ENCODE measurements around the gene RFNG.

RFNG gene

DNA sequence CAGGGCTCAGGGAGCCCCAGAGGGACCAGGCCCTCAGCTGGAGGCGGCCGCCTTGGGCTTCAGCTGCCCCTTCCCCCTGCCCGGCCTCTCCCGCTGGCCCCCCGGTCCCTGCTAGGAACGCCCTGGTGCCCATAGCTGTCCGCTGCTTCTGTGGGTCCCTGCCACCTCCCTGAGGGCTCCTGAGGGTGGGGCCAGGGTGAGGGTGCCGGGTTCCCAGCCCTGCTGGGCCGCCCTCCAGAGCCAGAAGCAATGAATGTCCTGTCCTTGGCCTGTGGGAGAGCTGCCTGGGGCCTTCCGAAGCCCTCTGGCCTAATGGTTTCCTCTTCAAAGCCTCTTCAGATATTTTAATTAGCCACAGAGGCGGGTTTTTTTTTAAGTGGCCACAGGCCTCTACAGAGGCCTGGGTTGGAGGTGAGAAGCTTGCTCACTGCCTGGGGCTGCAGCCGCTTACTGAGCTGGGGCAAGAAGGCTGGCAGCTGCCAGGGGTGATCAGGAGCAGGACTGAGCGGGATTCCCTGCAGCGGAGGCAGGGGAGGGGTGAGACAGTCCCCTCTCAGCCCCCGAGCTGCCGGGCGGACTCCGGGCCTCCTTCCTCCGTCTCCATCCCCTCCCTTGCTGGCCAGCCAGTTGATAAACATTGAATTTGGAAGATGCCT is 38.8 kb downstream of the RFNG start:
- DNase-seq: no peak

DNA sequence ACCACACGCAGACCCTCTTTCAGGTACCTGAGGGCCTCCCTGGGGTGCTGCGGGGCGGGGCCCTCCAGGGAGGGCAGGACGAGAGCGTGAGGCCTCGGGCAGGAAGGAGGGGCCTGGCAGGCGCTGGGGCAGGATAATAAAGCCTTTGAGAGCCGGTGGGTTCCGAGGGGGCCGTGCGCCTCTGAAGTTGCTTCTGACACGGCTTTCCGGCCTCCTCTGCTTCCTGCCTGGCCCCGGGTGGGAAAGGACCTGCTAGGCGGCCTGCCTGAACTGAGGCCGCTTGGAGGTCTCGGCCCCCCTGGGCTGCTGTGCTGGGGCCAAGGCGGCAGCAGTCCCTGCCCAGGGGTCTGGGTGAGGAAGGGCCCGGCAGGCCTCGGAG is 39.4 kb downstream of the RFNG start:
- DNase-seq: no peak

GRCh38 chr17:82011617-82012187 is 39.9 kb downstream of the RFNG start:
- DNase-seq: no peak

GRCh38 chr17:82010575-82011525 is 40.8 kb downstream of the RFNG start:
- DNase-seq: no peak

GRCh38 chr17:82009413-82009812 is 42.2 kb downstream of the RFNG start:
- DNase-seq: no peak

DNA sequence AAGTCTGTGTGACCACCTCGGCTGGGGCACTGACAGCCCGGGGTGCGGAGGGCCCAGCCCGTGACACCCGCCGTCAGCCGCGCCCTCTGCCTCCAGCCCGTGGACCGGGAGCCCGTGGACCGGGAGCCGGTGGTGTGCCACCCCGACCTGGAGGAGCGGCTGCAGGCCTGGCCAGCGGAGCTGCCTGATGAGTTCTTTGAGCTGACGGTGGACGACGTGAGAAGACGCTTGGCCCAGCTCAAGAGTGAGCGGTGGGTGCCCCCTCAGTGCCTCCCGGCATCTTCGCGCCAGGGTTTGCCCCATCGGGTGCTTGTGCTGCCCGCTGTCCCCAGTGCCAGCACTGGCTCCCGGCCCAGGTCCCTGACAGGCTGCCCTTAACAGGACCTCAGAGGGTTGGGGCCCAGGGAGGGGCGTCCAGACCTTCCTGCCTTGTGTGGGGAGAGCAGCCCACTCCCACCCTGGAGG is 42.6 kb downstream of the RFNG start:
- DNase-seq: no peak

GRCh38 chr17:82008258-82008940 is 43.2 kb downstream of the RFNG start:
- DNase-seq: no peak

DNA sequence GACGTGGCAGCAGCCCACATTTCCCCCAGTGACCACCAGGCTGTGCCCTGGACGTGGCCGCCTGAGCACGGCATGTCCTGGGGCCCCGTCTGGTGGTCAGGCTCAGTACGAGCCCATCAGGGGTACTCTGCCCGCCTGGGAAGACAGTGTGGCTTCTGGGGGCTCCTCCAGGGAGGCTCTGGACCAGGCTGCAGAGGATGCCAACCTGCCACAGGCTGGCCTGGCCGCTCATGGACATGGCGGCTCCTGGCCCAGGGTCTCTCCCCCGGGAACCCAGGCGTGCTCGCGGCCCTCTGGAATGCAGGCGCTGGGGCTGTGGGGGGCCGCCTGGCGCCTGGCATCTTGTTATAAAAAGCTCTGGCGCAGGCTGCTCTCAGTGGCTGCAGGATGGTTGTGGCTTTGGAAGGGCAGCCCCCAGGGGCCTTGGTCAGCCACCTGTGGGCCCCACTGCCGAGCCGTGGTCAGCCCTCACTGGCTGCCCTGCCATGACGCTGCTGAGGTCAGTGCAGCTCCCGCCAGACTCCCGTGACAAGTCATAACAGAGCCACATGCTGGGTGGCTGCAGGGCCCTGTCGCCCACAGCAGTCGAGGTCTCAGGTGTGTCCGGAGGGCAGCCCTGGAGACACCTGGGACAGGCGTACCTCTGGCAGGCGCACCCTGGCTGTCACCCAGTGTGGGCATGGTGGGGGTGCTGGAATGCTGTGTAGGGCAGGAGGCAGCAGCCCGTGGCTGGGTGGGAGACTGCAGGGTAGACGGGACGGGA is 43.9 kb downstream of the RFNG start:
- DNase-seq: no peak

DNA sequence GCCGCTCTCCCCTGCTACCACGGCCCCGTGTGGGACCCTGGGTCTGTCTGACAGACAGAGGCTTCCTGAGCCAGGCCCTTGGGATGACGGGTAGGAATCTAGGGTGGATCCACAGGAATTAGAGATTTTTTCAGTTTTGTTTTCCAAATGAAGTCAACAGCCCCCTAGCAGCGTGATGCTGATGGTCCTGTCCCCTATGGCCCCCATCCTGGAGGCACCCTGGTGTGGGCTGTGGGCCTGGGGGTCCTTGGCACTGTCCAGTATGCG is 44.5 kb downstream of the RFNG start:
- no peak for DNase-seq

- no peak for DNase-seq
These were observed 45.0 kb downstream of the RFNG start for GRCh38 chr17:82006468-82007227.

- DNase-seq: no peak
These were observed 45.8 kb downstream of the RFNG start for GRCh38 chr17:82005701-82006348.

DNA sequence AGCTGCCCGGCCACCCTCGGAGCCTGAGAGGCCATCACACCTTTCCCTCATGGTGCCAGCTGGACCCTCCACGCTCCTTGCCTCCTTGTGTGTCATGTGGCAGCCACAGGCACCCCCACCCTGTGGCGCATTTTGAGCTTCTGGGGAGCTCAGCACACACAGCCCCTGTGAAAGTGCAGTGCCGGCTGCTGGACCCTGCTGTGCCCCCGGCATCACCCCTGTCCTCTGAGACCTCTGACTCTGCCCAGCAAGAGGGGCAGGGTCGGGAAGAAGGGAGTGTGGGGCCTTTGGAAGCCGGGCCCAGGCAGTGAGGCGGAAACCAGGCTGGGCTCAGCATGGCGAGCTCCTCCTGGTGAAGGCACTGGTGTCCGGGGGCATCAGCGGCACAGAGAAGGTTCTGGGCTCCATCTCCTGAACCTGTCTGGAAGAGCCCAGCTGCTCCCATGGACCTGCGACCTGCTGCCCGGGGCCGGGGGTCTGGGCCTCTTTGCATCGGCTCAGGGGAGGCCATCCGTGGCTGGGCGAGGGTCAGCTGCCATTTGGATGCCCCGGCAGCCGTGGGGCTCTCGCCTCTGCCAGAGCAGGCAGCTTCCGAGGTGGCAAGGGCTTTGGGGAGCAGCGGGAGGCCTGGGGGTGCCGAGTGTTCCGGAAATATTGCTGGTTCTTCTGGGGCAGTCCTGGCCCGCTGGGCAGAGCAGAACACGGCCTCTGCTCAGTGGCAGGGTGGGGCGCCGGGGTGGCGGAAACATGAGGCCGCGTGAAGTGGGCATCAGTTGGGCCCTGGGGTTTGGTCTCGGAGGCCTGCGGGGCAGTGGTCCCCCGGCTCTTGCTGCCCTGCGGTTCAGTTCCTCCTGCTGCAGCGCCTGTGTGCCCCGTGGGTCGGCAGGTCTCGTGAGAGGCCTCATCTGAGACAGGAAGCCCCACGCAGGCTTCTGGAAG is 46.8 kb downstream of the RFNG start:
- no peak for DNase-seq

DNA sequence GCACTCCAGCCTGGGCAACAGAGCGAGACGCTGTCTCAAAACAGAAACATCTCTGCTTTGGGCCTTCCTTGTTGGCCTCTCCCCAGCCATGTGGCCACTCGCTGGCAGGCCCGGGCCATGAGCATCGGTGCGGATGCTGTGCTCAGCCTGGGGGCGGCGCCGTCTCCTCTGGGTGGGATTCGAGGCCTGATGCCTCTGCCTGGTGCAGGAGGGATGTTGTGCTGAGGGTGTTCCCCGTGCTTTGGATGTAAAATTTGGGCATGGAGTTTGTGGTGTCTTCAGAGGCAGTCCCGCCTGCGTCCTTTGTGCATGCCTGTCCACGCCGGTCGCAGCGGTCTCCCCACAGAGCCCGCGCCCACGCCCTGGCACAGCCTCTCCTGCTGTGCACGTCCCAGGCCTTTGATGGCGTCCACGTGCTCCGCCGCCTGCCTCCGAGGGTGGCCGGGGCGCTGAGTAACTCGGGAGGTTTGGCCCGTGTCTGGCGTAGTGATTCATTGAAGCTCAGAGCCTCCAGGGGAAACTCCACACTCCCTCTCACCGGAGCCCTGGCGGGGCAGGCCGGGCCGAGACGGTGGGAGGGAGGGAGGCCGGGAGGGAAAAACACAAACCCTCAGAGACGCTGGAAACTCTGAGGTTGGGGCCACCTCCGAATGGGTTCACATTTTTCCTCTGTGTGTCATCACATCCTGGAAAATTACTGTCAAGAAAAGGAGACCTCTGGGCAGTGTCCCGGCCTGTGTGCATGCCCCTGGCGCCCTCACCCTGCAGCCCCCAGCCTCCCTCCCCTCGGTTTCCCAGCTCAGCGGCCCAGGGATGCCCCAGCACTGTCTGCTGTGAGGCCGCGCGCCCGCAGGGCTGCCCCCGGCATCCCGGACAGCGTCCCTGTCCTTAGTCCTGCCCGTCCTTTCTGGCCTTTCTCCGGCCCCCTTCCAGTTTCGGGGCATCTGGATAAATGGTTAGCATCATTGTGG is 47.9 kb downstream of the RFNG start:
- no peak for DNase-seq

DNA sequence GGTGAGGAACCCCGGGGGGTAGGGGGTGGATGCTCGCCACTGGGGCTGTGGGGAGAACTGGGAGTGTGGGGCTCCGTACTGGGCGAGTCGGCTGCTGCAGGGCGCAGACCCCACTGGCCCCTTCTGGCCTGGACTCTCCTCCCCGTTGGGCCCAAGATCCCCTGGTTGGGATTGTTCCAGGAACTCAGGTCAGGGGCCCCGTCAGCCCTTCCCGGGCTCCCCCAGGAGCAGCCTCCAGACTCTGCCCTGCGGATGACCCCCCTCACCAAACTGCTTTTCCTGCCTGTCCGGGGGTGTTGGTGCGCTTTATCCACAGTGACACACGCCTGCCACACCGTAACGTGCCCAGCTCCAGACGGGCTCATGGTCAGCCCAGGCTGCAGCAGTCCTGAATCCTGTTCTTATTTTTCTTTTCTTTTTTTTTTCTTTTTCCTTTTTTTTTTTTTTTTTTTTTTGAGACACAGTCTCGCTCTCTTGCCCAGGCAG is 50.0 kb downstream of the RFNG start:
- no peak for DNase-seq

- no peak for DNase-seq
These were observed 50.6 kb downstream of the RFNG start for GRCh38 chr17:82000803-82001570.

- no peak for DNase-seq
These were observed 51.4 kb downstream of the RFNG start for GRCh38 chr17:81999976-82000802.

DNA sequence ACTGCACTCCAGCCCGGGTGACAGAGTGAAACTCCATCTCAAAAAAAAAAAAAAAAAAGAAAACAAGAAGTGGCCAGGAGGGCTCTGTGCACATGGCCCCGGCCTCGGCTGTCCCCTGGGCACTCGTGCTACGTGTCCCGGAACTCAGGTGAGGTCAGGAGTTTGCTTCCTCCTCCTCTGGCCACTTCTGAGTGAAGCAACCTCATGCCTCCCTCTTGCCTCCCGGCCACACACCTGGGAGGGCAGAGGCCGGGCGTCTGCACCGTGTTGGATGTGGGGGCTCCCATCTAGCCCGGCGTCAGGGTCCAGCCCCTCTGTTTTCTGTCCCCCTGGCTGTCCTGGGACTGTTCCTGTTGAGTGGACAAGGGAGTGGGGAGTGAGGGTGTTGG is 52.0 kb downstream of the RFNG start:
- no peak for DNase-seq
